Measurements from ENCODE around the gene SCO2. TPM values are rescaled to one million over a fixed set of nuclear protein-coding genes. Genes with fewer than 3 reads are reported as not detected.

Gene SCO2
- total and polyA plus RNA-seq, 11 donors: 0.67 to 2.6 (median 1.1) TPM; not detected in 6

DNA sequence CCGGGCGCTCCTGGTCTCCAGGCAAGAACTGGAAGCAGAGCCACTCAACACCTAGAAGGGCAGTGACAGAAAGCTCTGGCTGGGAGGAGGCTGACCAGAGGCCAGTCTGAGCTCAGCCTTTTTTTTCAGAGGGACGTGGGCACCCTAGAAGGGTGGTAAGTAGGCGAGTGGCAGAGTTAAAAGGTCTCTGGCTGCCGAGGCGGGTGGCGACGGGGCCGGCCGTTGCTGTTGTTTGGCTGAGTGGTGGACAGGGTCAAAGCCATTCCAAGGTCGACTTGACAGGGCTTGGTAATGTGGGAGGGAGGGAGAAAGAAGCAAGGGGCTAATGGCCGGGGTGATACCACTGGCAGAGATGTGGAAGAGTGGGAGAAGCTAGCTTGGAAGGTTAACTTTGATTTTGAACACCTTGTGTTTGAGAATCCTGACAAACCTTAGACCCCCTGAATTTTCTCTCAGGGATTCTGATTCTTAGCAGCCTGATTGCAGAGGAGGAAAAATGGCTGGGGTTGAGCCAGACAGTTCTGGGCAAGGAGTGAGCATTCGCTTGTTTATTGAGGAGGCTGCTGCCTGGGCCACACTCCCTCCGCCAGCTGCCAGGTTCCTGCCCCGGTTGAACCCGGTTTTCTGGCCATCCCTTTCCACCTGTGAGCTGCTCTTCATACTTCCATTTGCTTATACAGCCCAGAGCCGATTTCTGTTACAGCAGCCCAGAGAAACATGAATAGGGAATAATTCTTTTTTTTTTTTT, 38.2 kb upstream of the SCO2 start:
- intact Hi-C loops (cut with DNase I): loop anchor here in 2 of 10 donors (1.0 to 5.0 kb wide), 4 partner anchors 19 to 56 kb away; partner anchors contain the start of genes CHKB (in 1 of the 2), LMF2 (in 1 of the 2), NCAPH2 (in 1 of the 2) and SCO2 (in 1 of the 2)
- H3K27ac ChIP-seq: peak overlapping the region; percentile 65 to 96 (median 86)
- H3K9me3 ChIP-seq: no peaks in the 10 kb centered on the region
- peaks cover 0 to 17% (median 7%) of the 10 kb centered on the region in 12 donors for H3K4me1 ChIP-seq
- ATAC-seq (peak; percentile 35 to 50 (median 42)), DNase-seq (no peak)
- peaks cover 0 to 15% (median 11%) of the 10 kb centered on the region in 9 donors for H3K36me3 ChIP-seq
- no peaks in the 10 kb centered on the region for H3K27me3 ChIP-seq
- TF ChIP-seq POLR2A (IDR thresholded peaks at IDR 0.05): no peak
- TF ChIP-seq, protein P1, sequence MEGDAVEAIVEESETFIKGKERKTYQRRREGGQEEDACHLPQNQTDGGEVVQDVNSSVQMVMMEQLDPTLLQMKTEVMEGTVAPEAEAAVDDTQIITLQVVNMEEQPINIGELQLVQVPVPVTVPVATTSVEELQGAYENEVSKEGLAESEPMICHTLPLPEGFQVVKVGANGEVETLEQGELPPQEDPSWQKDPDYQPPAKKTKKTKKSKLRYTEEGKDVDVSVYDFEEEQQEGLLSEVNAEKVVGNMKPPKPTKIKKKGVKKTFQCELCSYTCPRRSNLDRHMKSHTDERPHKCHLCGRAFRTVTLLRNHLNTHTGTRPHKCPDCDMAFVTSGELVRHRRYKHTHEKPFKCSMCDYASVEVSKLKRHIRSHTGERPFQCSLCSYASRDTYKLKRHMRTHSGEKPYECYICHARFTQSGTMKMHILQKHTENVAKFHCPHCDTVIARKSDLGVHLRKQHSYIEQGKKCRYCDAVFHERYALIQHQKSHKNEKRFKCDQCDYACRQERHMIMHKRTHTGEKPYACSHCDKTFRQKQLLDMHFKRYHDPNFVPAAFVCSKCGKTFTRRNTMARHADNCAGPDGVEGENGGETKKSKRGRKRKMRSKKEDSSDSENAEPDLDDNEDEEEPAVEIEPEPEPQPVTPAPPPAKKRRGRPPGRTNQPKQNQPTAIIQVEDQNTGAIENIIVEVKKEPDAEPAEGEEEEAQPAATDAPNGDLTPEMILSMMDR (IDR thresholded peaks at IDR 0.05): no peak
- H3K4me3 ChIP-seq: peak overlapping the region; percentile 30 to 97 (median 64)
- 25 to 33% (median 27%) methylated on average over 17 of the region's 17 CpGs for WGBS, 4 donors

DNA sequence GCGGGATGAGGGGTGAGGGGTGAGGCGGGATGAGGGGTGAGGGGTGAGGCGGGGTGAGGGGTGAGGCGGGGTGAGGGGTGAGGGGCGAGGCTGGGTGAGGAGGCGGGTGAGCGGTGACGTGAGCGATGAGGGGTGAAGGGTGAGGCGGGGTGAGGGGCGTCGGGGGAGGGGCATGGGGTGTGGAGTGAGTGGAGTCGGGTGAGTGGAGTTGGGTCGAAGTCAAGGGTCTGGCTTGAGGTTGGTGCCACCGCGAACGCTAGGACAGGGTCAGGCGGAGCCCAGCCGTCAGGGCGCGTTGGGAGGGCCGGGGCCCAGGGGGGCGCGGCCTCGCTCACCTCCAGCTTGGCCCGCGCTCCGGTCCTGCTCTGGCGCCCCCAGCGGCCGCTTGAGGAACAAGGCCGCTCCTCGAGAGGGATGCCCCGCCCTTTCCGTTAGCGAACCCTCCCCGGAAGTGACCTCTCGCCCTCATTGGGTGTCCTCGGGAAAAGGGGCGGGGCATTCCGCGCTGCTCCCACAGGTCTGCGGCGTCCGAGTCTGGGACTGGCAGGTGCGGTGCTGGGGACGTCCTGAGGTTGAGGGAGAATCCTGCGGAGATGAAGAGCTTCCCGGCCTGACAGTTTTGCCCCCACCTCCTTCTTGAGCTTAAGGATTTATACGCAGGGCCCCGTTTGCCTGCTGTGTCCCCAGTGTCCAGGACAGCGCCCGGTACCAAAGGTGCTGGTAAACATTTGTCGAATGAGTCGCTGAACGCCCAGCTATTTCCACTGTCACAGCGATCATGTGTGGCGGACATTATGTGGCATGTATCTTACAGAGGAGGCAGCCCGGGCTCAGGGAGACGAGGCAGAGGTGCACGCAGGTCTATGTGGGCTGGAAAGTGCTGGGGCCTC, 37.4 kb upstream of the SCO2 start, which contains the start of gene SYCE3:
Gene SYCE3 (minus strand): TSS at position 397 of the 890 bp plus-strand sequence. CDS start 6,514 bp downstream, outside the sequence.
- peaks cover 0 to 7% (median 3%) of the 10 kb centered on the region in 9 donors for H3K36me3 ChIP-seq
- TF ChIP-seq POLR2A (IDR thresholded peaks at IDR 0.05): peak; percentile 51 to 86
- TF ChIP-seq, protein P1 (IDR thresholded peaks at IDR 0.05): peak; percentile 92 to 100 (median 98)
- 6 to 13% (median 9%) methylated on average over 38 to 60 of the region's 61 CpGs for WGBS, 4 donors
- intact Hi-C loops (cut with DNase I): loop anchor here in 3 of 10 donors (1.0 to 5.0 kb wide), 5 partner anchors 20 to 55 kb away; partner anchors contain the start of genes SCO2 (in 2 of the 3), CHKB (in 1 of the 3), LMF2 (in 1 of the 3) and NCAPH2 (in 1 of the 3)
- peaks cover 0 to 17% (median 7%) of the 10 kb centered on the region in 12 donors for H3K4me1 ChIP-seq
- no peaks in the 10 kb centered on the region for H3K27me3 ChIP-seq
- DNase-seq: peak; percentile 97 to 99 (median 98)
- peak within 1 kb of the TSS; percentile 65 to 96 (median 86) for H3K27ac ChIP-seq
- ATAC-seq: peak; percentile 94 to 97 (median 96)
- peak within 1 kb of the TSS; percentile 30 to 97 (median 64) for H3K4me3 ChIP-seq
- no peaks in the 10 kb centered on the region for H3K9me3 ChIP-seq

DNA sequence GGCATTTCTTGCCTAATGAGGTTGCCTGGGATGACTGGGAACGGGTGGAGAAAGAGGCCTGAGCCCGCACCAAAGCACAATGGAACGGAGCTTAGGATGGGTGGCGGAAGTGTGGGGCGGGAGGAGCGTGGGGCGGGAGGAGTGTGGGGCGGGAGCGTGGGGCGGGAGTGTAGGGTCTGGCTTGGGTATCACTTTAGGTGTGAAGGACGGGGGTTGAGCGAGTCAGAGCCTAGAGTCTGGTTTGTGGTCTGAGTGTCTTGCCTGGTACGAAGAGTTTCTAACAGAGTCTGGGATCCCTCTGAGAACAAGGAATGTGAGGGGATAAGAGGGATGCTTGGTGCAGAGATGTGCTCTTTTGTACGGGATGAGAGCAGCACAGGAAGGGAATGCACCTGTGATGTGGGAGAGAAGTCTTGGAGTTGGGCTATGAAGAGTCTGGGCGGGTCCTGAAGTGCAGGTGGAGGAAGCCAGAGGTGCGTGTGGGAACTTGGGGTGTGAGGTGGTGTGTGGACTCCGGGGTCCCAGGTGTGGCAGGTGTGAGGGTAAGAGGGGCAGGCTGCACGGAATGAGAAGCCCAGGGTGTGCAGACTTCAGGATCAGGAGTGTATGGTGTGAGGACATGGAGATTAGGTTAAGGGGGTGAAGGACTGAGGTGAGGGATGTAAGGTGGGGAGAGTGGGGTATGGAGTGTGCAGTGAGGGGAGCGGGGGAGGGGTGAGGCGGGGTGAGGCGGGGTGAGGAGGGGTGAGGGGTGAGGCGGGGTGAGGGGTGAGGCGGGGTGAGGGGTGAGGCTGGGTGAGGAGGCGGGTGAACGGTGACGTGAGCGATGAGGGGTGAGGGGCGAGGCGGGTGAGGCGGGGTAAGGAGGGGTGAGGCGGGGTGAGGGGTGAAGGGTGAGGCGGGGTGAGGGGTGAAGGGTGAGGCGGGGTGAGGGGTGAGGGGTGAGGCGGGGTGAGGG, 36.3 kb upstream of the SCO2 start:
- H3K27ac ChIP-seq: no peak overlapping the region
- H3K36me3 ChIP-seq: no peaks in the 10 kb centered on the region
- DNase-seq: no peak
- no peak overlapping the region for H3K4me3 ChIP-seq
- 76 to 81% (median 79%) methylated on average over 18 to 30 of the region's 34 CpGs for WGBS, 4 donors
- no peak for ATAC-seq
- no peaks in the 10 kb centered on the region for H3K9me3 ChIP-seq
- peaks cover 0 to 17% (median 7%) of the 10 kb centered on the region in 12 donors for H3K4me1 ChIP-seq
- intact Hi-C loops (cut with DNase I): loop anchor here in 3 of 10 donors (1.0 to 5.0 kb wide), 3 partner anchors 34 to 54 kb away; partner anchors contain the start of genes SCO2 (in 2 of the 3), LMF2 (in 1 of the 3) and NCAPH2 (in 1 of the 3)
- TF ChIP-seq POLR2A (IDR thresholded peaks at IDR 0.05): no peak
- TF ChIP-seq, protein P1 (IDR thresholded peaks at IDR 0.05): no peak
- H3K27me3 ChIP-seq: no peaks in the 10 kb centered on the region

Measured in heart left ventricle (tissue), 16 donors.